ENCODE data around the gene MRGPRF.
A peak's percentile ranks its signal among the peaks of the same experiment; 100 is the strongest.

Gene MRGPRF

DNA sequence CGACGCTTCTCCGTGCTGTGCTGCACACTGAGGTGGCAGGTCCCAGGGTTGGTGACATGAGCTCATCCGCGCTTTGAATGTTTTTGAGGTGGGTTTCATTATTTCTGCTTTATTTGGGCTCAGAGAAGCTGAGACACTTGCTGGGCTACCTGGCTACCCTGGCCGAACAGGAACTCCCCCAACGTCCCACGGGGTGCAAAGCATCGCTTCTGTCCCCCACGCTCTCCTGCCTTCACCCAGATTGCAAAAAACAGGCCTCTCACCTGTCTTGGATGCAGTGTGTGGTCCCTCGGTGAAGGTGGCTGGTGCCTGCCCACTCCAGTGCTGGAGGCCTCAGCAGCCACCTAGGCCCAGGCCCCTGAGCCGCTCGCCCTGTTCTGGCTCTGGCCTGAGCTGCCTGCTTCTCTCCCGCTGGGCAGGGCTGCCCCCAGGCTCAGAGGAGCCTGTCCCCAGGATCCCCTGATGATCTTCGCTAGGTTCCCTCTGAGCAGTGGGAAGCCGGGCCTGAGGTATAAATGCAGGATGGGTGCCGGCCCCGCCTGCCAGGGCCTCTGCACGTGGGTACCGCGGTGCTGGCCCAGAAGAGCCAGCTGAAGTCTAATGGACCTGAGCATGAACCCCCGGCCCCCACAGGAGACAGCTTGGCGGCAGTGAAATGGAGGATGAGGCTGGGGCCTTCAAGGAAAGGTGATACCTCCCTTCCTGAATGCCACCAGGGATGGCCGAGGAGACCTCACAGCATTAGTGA, 16.5 kb downstream of the MRGPRF start:
- H3K4me3 ChIP-seq: no peak overlapping the region
- no peak overlapping the region for H3K27ac ChIP-seq

DNA sequence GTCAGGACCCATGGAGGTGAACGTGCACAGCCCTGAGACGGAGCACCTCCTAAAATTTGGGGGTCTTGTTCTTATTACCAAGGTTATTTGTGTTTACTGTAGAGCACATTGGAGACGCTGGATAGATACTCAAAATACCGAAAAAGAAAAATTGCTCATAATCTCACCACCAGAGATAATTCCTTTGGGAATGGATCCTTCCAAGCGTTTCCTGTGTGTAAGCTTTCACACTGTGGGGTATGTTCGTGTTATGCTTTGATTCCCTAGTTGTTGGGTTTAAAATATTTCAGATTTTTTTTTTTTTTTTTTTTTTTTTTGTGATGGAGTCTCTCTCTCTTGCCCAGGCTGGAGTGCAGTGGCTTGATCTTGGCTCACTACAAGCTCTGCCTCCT, 18.2 kb downstream of the MRGPRF start:
- Histone ChIP-seq H3K27ac (no peak overlapping the region), H3K4me3 (no peak overlapping the region)

DNA sequence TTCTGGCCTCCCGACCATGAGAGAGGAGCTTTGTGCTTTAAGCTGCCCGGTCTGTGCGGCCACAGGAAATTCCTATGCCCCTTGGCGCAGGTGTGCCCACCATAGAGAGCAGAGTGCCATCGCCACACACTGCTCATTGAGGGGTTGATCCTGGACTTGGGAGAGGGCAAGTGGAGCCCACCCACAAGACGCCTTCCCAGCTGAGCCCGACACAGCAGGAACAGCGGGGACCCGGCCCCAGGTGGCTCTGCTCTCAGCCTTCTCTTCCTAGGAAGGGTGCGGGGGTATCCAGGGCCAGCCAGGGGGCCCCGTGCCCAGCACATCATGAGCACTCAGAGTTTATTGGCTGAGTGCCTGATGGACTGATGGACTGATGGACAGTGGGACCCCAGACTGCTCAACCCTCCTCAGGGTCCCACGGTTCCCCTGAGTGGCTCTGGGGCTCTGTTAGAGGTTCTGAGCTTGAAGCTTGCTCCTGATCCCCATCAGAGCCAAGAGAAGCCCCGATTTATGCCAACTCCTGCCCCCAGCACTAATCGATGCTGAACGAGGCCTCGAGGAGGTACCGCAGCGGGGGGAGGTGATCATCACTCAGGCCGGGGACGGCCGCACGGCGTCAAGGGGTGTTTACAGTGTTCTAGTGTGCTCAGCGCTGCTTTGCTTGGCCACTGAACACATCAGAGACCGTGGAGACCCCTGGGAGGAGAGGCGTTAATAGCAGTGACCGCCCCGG, 18.7 kb downstream of the MRGPRF start:
- Histone ChIP-seq H3K4me3 (no peak overlapping the region), H3K27ac (no peak overlapping the region)

DNA sequence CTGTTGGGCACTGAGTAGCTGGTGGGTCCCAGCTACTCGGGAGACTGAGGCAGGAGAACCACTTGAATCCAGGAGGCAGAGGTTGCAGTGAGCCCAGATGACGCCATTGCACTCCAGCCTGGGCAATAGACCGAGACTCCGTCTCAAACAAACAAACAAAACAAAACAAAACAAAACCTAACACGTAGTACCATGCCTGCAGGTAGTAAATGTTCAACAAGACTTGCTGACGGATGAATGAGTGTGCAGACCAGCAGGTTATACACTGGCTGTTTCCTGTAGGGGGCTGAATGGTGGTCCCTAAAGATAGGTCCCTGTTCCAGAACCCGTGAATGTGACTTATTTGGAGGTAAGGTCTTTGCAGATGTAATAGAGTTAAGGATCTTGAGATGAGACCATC, 19.5 kb downstream of the MRGPRF start:
- no peak overlapping the region for H3K4me3 ChIP-seq
- no peak overlapping the region for H3K27ac ChIP-seq

DNA sequence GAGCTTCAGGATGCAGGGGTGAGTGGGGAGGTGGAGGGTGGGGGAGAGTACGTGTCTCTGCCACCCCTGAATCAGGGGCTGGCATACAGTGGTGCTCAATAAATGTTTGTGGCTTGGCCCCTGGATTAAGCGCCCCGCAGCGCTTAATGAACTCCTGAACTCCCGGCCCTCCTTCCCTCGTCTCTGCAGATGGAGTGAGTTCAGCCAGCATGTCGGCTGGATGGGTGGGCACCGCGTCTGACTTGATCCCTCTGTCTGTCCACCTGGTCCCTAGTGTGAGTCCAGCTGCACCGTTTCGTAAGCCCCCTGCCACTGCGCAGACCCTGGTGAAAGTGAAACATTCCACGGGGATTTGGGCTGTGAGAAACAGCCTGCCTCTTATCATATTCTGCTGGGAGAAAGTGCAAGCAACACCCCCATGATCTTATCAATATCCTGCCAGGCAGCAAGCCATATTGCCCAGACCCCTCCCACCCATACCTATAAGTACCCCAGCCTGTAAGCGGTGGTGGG, 20.2 kb downstream of the MRGPRF start:
- H3K27ac ChIP-seq: no peak overlapping the region
- H3K4me3 ChIP-seq: no peak overlapping the region

DNA sequence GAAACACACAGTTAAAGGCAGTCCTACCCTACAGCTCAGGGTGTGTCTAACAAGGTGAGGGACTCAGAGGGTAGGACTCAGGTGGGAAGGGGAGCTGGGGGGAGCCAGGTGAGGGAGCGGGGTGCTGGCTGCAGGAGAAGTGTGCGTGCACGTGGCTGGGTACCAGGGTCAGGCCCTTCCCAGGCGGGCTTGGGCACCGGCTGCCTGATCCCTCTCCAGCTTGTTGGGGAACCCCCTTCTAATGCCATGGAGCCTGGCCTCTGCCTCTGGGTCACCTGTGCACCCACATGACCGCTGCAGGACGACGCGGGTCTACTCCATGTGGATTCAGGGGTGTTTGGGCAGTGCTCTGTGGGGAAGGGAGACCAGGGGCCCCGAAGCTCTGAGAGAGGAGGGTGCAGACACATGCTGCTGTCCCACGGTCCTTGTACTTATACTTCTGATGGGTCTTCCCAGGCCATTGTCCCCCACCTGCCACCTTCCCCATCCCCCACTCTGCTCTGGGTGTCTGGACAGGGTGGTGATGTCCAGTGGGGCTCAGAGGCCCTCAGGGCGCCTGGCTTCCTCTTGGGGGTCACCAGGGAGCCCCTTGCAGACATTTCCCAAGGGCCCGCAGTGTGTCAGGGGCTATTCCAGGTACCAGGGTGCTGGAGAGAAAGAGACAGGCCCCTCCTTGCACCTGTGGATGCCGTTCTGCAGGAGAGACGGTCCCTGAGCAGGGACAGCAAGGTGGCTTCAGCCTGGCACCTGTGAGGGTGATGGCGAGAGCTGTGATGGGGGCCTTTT, 21.9 kb downstream of the MRGPRF start:
- Histone ChIP-seq H3K27ac (no peak overlapping the region), H3K4me3 (no peak overlapping the region)

DNA sequence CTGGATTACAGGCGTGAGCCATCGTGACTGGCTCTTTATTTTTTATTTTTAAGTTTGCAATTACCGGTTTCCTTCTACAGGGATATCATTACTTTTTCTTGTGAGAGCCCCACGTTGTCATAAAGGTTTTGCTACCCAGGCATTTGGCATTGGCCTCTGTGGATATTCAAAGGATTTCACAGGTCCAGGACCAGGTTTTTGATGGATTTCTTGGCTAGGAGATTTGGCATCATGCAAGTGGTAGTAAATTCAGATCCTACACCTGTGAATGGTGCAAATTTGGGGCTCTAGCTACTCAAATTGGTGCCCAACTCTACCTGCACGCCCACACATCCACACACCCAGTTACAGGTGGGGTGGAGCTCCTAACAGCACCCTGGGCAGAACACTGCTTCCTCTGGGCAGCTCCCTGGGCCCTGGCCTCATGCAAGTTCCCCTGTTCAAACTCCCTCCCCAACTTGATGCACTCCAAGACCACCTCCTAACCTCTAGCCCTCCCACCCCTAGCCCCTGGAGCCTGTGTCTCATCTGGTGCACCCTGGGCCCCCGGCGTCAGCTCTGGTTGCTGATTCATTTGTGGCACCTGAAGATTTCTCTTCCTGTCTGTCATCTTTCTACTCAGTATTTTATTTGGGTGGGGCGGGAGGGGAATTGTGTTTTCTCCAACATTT, 23.0 kb downstream of the MRGPRF start:
- Histone ChIP-seq H3K27ac (no peak overlapping the region), H3K4me3 (no peak overlapping the region)

DNA sequence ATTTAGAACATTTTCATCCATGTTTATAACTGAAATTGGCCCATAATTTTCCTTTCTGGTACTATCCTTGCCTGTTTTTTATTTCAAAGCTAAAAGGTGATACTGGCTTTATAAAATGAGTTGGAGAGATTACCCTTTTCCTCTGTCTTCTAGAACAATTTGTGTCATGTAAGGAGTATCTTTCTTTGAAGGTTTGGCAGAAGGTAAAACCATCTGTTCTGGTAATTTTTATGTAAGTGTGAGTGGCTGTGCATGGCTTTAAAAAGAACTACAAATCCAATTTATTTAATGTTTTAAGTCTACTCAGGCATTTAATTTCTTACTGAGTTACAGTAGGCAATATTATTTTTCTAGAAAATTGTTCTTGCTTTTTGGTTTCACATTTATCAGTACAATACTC, 24.6 kb downstream of the MRGPRF start:
- Histone ChIP-seq H3K4me3 (no peak overlapping the region), H3K27ac (no peak overlapping the region)

DNA sequence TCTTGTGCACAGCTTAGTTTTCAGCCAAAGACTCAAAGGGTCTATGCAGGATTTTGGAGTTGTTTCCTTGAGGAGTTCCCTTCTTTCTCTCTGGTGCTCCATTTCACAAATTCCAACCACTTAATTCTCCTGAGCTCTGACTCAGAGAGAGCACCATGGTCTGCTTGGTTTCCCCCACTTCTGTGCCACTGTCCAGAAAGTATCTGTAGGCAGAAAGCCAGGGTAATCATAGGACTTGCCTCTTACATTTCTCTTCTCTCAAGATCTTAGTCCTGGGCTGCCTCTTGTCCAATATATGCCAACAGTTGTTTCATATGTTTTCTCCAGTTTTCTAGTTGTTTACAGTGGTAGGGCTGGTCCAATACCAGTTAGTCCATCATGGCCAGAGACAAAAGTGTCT, 25.8 kb downstream of the MRGPRF start:
- no peak overlapping the region for H3K4me3 ChIP-seq
- H3K27ac ChIP-seq: no peak overlapping the region

DNA sequence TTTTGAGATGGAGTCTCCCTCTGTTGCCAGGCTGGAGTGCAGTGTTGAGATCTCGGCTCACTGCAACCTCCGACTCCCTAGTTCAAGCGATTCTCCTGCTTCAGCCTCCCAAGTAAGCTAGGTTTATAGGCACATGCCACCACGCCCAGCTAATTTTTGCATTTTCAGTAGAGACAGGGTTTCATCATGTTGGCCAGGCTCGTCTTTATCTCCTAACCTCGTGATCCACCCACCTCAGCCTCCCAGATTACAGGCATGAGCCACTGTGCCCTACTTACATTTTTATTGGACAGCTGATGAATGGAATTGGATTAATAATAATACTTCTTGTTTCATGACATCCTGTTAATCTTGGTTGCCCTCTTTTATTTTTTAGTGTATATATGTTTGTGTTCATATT, 29.2 kb downstream of the MRGPRF start:
- H3K27ac ChIP-seq: no peak overlapping the region
- H3K4me3 ChIP-seq: no peak overlapping the region

DNA sequence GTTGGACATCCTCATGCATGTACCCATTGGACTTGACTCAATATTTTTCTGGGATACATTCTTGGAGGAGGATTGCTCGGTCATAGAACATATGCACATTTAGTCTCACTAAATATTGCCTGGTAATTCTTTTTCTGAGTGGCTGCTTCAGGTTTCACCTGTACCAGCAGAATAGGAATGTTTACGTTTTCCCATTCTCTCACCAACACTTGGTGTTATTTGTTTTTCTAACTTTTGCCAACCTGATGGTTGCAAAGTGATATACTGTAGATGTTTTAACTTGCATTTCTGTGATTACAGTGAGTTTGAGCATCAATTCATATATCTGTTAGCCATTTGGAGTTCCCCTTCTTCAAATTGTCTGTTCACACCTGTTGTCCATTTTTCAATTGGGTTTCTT, 30.9 kb downstream of the MRGPRF start:
- Histone ChIP-seq H3K27ac (no peak overlapping the region), H3K4me3 (no peak overlapping the region)

DNA sequence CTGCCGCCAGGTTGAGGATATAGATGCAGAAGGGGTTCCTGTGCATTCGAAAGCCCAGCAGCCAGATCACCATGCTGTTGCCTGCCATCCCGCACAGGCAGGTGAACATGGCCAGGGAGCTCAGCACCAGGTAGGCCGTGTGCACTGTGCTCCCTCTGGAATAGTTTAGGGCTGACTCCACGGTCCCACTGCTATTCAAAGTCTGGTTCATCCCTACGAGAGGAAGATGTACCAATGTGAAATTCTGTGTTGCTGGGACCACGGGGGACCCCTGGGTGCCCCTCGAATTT, 32.3 kb downstream of the MRGPRF start, which contains the start of gene MRGPRD:
Gene MRGPRD, minus strand, starts transcription at position 211 of the 290 bp plus-strand sequence. Its CDS starts 0 bp downstream, at position 211.
- no peak within 1 kb of the TSS for H3K27ac ChIP-seq

DNA sequence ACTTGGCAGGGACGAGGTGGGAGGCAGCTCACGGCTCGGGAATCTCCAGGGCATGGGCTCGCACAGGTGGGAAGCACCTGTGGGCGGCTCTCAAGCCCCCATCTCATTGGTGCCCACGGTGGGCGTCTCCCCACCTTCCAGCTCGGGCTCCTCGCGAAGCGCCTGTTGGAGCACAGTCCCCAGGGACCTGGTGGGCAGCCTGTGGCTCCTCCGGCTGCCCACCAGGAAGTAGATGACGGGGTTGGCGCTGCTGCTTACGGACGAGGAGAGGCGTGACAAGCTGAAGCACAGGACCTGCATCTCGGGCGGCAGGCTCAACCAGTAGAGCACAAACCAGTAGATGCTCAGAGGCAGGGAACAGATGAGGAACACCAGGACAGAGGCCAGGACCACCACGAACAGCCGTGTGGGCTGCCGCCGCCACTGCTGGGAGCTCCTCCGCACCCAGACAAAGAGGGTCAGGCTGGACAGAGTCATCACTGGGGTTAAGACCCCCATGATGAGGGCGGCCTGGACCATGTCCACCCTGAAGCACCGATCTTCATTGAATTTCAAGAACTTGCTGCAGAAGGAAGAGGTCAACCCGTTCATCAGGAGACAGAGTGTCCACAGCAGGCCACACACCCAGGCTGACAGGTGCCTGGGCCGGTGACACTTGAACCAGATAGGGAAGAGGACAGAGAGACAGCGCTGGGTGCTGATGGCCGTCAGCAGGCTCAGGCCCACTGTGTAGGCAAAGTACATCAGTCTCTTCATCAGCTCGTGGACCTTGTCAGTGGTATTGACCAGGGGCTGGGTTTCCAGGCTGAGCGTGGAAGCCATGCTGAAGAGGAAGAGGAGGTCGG, 32.9 kb downstream of the MRGPRF start:
- Histone ChIP-seq H3K4me3 (peak overlapping the region in 1 of 7 experiments; percentile 8), H3K27ac (no peak overlapping the region)

More for the DNA sequence above, 32.3 kb downstream of the MRGPRF start, which contains the start of gene MRGPRD:
- H3K4me3 ChIP-seq: peak within 1 kb of the TSS in 1 of 7 experiments; percentile 8

DNA sequence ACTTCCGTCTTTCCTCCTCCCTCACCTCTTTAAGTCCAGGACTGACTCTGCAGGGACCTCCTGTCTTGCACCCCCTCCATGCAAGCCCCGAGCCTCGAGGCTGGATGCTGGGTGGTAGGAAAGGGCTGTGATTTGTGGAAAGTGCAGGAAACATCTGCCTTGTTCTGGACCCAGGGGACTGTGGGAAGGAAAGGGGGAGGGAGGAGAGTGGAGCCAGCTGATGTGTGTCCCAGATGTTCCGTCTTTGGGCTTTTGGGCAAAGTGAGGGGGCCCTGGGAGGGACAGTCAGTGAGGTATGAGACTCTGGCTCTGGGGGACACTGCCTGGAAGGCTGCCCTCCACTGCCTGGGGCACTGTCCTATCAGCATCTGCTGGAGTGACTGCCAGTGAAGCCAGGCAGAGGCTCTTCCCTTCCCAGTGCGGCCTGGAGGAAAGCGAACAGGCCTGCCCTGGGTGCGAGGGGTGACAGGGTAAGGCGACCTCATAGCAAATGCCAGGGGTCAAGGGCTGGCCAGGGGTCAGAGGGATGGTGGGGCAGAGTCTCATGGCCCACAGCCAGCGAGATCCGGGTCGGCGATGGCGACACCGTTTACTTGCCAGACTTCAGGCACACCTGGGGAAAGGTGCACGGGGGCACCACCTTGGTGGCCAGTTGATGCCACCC, 34.0 kb downstream of the MRGPRF start:
- Histone ChIP-seq H3K4me3 (no peak overlapping the region), H3K27ac (no peak overlapping the region)

DNA sequence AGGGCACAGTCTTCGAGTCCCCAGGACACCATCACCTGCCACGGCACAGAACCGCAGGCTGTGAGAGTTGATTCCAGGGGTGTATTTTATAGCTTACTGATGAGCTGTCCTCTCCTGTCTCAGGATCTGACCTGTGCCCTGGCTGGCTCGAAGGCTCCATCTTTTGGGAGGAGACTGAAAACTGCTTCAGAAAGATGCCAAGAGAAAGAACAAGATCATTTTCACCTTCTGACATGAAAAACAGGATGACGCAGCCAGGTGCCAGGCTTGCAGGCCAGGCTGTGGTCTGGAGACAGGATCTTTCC, 34.5 kb downstream of the MRGPRF start:
- no peak overlapping the region for H3K4me3 ChIP-seq
- H3K27ac ChIP-seq: no peak overlapping the region

DNA sequence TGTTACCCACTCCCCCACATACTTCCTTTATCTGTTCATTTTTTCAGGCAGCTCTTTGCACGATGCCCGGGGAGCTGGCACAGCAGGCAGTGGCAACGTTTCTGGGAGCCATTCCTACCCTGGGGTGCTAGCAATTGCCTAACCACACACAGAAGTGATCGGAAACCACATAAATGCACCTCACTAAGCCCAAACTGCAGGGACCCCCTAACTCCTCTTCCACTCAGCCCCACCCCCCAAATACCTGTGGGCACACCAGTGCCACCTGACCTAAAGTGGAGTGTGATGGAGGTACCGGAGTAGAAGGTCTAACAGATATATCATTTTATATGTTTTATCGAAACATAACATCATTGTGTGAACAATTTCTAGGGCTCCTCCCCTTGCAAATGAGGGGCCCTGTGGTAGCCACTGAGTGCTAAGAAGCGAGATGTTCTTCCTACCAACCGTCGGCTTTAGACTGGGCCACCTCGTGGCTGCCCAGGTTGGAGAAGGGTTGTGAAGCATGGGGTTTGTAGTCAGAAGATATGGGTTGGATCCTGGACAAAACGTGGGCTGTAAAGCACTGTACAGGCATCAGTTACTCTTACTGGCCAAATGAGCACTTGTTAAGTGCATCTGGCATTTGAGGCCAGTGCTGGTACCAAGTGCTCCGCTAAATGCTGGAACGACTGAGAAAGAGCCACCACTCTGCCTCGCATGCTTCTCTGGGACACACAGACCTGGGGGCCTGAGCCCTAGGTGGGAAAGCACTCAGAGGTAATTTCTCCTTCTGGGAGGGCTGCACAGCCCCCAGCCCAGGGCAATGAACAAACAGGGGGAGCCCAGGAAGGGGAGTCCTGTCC, 35.0 kb downstream of the MRGPRF start:
- H3K27ac ChIP-seq: no peak overlapping the region

DNA sequence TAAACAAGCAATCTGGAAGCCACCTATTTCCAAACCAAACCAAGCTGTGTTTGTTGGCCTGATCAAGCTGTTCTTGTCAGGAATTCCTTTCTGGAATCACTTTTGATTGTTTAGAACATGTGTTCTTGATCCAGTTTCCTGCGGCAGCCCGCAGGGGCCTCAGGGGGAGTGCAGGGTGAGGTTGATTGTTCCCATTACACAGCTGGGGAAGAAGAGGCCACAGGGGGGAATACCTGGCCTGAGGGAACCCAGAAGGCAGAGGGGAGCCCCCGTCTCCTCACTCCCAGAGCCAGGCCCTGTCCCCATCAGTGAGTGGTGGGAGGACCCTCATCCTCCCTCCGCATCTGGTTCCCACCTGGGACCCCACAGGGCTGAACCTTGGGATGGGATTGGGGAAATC, 36.5 kb downstream of the MRGPRF start:
- Histone ChIP-seq H3K27ac (no peak overlapping the region), H3K4me3 (no peak overlapping the region)

More for the DNA sequence above, 35.0 kb downstream of the MRGPRF start:
- no peak overlapping the region for H3K4me3 ChIP-seq

DNA sequence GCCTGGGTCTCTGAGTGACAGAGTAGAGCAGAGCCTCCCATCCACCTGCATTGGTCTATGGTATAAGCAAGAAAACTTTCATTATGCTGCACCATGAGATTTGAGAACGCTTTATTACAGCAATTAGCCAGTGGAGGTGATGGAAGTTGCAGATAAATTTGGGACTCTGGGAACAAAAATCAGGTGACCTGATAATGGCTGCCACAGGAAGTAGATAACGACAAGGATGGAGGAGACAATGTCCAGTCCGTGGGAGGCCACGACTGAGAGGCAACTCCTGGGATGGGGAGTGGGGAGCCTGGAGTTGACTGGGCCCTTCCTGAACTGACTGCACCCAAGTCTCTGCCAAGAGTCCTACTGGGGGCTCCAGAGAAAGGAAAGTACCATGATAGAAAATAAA, 37.0 kb downstream of the MRGPRF start:
- no peak overlapping the region for H3K4me3 ChIP-seq
- H3K27ac ChIP-seq: no peak overlapping the region
